ENCODE data around the gene NFAM1.

Gene NFAM1

GRCh38 chr22:42331014-42331413 lies 101.2 kb downstream of the NFAM1 start:
- DNase-seq: peak; percentile 88
